ENCODE data around the gene AGAP1. TPM values are rescaled to one million over a fixed set of nuclear protein-coding genes. Genes with fewer than 3 reads are reported as not detected.

AGAP1 gene
- total and polyA plus RNA-seq, 8 donors: 5.0 to 27.6 (median 17.4) TPM

- Histone ChIP-seq H3K36me3 (no peaks in the 10 kb centered on the region), H3K27me3 (no peaks in the 10 kb centered on the region), H3K27ac (no peak overlapping the region), H3K4me1 (peaks cover 9 to 11% (median 11%) of the 10 kb centered on the region in 3 donors), H3K4me3 (no peak overlapping the region), H3K9me3 (no peaks in the 10 kb centered on the region)
- no peak for ATAC-seq
- TF ChIP-seq CTCF (IDR thresholded peaks at IDR 0.05): no peak
- FAIRE-seq: no peak
- no peak for DNase-seq
- WGBS, 2 donors: 85 to 90% methylated on average over 5 of the region's 5 CpGs
- intact Hi-C loops (cut with DNase I): no loop called here
Measured at GRCh38 chr2:235471186-235471747, 22.6 kb upstream of the AGAP1 start.

DNA sequence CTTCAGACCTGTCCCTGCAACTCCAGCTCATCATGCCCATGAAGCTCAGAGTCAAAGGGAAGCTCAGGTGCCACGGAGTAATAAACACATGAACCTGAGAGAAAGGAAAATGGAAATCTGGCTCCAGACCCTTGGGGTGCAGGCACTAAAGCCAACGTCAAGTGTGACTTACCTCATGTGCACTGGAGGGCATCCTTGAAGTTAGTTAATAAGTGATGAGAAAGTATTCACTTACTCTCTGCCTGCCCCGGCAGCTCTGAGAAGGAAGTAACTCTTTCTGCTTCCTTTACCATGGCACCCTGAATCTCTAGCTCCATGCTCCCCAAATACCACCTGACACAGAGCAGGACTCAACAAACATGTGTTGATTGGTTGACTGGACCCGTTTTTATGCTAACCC is 21.4 kb upstream of the AGAP1 start:
- TF ChIP-seq CTCF (IDR thresholded peaks at IDR 0.05): no peak
- Histone ChIP-seq H3K4me1 (peaks cover 9 to 11% (median 11%) of the 10 kb centered on the region in 3 donors), H3K4me3 (no peak overlapping the region), H3K27me3 (no peaks in the 10 kb centered on the region), H3K36me3 (no peaks in the 10 kb centered on the region), H3K9me3 (no peaks in the 10 kb centered on the region), H3K27ac (peak overlapping the region in 1 of 4 donors; percentile 31)
- WGBS, 2 donors: 18 to 19% methylated on average over 4 of the region's 4 CpGs
- no peak for FAIRE-seq
- DNase-seq: no peak
- peak; percentile 53 to 68 (median 61) for ATAC-seq
- intact Hi-C loops (cut with DNase I): no loop called here

DNA sequence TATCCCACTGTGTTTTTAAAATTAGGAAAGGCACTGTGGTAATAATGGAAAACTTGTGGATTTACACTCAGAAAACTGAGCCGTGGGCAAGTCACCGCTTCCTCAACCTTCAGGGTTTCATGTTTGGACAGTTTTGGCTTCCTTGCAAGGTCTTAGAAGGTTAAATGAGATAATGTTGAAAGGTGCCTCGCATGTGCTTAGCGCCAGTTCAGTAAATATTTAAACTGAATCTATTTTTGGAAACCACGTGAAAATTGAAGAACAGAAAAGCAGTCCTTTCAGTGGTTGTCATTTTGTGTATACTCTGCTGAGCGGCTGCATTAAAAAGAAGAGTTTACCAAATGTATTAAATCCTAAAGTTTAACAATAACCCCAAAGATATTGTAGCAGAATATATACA is 15.2 kb upstream of the AGAP1 start:
- Histone ChIP-seq H3K36me3 (no peaks in the 10 kb centered on the region), H3K4me3 (no peak overlapping the region), H3K9me3 (no peaks in the 10 kb centered on the region), H3K27ac (peak overlapping the region in 1 of 4 donors; percentile 12), H3K27me3 (no peaks in the 10 kb centered on the region), H3K4me1 (peaks cover 7 to 10% (median 9%) of the 10 kb centered on the region in 3 donors)
- intact Hi-C loops (cut with DNase I): no loop called here
- 8 to 10% methylated on average over 6 of the region's 6 CpGs for WGBS, 2 donors
- FAIRE-seq: no peak
- no peak for TF ChIP-seq CTCF (IDR thresholded peaks at IDR 0.05)
- peak in 1 of 6 donors; percentile 17 for DNase-seq
- ATAC-seq: peak; percentile 87 to 96 (median 90)

DNA sequence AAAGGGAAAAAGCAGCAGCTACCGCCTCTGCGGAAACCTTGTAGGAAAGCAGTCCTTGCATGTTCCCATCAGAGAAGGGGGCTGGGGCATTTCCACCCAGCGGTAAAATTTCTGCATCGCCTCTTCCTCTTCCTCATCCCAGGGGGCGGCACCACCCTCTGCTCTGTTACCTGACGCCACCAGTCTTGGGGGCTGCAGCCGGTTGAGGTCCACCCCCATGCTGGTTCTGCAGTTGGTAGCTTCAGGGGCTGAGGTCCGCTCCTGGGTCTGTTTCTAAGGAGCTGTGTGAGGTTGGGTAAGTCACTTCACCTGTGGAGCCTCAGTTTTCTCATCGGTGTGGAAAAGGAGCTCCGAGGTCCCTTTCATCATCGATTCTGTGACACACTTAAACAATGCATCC is 14.2 kb upstream of the AGAP1 start:
- H3K4me3 ChIP-seq: no peak overlapping the region
- H3K27me3 ChIP-seq: no peaks in the 10 kb centered on the region
- intact Hi-C loops (cut with DNase I): no loop called here
- H3K9me3 ChIP-seq: no peaks in the 10 kb centered on the region
- FAIRE-seq: no peak
- 90% methylated on average over 11 of the region's 11 CpGs for WGBS, 2 donors
- ATAC-seq: no peak
- H3K4me1 ChIP-seq: peaks cover 7 to 10% (median 9%) of the 10 kb centered on the region in 3 donors
- H3K36me3 ChIP-seq: no peaks in the 10 kb centered on the region
- no peak for TF ChIP-seq CTCF (IDR thresholded peaks at IDR 0.05)
- H3K27ac ChIP-seq: no peak overlapping the region
- DNase-seq: no peak

GRCh38 chr2:235480614-235481013 is 13.2 kb upstream of the AGAP1 start:
- no peak for FAIRE-seq
- WGBS, 2 donors: 89 to 94% methylated on average over 4 of the region's 4 CpGs
- H3K36me3 ChIP-seq: no peaks in the 10 kb centered on the region

More at GRCh38 chr2:235480614-235481013, 13.2 kb upstream of the AGAP1 start:
- intact Hi-C loops (cut with DNase I): no loop called here
- Histone ChIP-seq H3K4me1 (peaks cover 7 to 10% (median 9%) of the 10 kb centered on the region in 3 donors), H3K27me3 (no peaks in the 10 kb centered on the region), H3K4me3 (no peak overlapping the region), H3K9me3 (no peaks in the 10 kb centered on the region), H3K27ac (no peak overlapping the region)
- DNase-seq: no peak
- ATAC-seq: no peak
- TF ChIP-seq CTCF (IDR thresholded peaks at IDR 0.05): no peak
